Endothelial cell of umbilical vein (primary cell): ENCODE results near the gene FAM114A1. TPM values are rescaled to one million over a fixed set of nuclear protein-coding genes. Genes with fewer than 3 reads are reported as not detected.

Experiments
- BruUV-seq: library from RNA; stranded (reverse); fragments of 400-500 nt; replicated peaks from 2 replicates; lab custom pipeline; 2021; lab: Mats Ljungman, UMichigan
- CTCF ChIA-PET: fragments of 300-600, 350-600 bp; sonication (Branson Sonifier 250); formaldehyde crosslinking; loops from one replicate; lab custom pipeline; 2021; ENCODE audit warnings: antibody characterized with exemption, inconsistent platforms; lab: Charles Lee
- POLR2A ChIA-PET: fragments of 300-600, 350-600 bp; sonication (Branson Sonifier 250); formaldehyde crosslinking; loops from one replicate; lab custom pipeline; 2021; ENCODE audit warnings: antibody characterized with exemption, inconsistent platforms; lab: Charles Lee
- DNase-seq: peaks from one replicate; pipeline ENCODE4 v3.0.0-alpha.2; 2011; ENCODE audit warnings: low read depth, low spot score
- FAIRE-seq: peaks from 2 replicates; lab custom pipeline; 2011; peaks lifted over from hg19 to GRCh38; lab: Jason Lieb, UNC
- H2AFZ ChIP-seq: 2 replicates; pipeline ENCODE4 v1.6.0; 2012; ENCODE audit warnings: low read depth, low read length, control low read depth, inconsistent platforms
- H3K27ac ChIP-seq: 2 replicates; pipeline ENCODE4 v1.5.1; 2011; ENCODE audit warnings: low read depth, mild to moderate bottlenecking, control low read depth, low read length, moderate library complexity; ENCODE audit not compliant: insufficient read depth
- H3K27me3 ChIP-seq, 2 experiments: 2 replicates each; pipeline versions ENCODE4 v1.6.0 to v1.6.1; 2011; ENCODE audit warnings: low read length in 2 of 2, mixed read lengths in 1 of 2; ENCODE audit not compliant: control insufficient read depth in 2 of 2, insufficient read depth in 2 of 2
- H3K36me3 ChIP-seq, 2 experiments: 2 replicates in 1 of 2; 3 replicates in 1 of 2; pipeline ENCODE4 v1.5.1; 2011; ENCODE audit warnings: low read length in 2 of 2, mild to moderate bottlenecking in 1 of 2, moderate library complexity in 1 of 2; ENCODE audit not compliant: control insufficient read depth in 2 of 2, insufficient read depth in 2 of 2; ENCODE audit errors: extremely low read depth in 1 of 2
- H3K4me1 ChIP-seq: 3 replicates; pipeline ENCODE4 v1.5.1; 2011; ENCODE audit warnings: mild to moderate bottlenecking, low read length; ENCODE audit not compliant: control insufficient read depth, insufficient read depth; ENCODE audit errors: extremely low read depth
- H3K4me2 ChIP-seq: 2 replicates; pipeline ENCODE4 v1.6.1; 2011; ENCODE audit warnings: low read length, control low read depth, mixed read lengths; ENCODE audit not compliant: insufficient read depth
- H3K4me3 ChIP-seq, 3 experiments: fragments of 200-600 bp in 1 of 3; sonication (generic), shearing (Covaris generic) in 1 of 3; replicated peaks in 1 of 3; 2 replicates each; pipeline ENCODE4 v1.5.1; 2011 to 2016; ENCODE audit warnings: control low read depth in 3 of 3, low read length in 3 of 3, mild to moderate bottlenecking in 2 of 3, inconsistent platforms in 1 of 3, low read depth in 1 of 3, moderate library complexity in 1 of 3; ENCODE audit not compliant: insufficient read depth in 1 of 3
- H3K79me2 ChIP-seq: 2 replicates; pipeline ENCODE4 v1.6.0; 2012; ENCODE audit warnings: low read length, inconsistent platforms; ENCODE audit not compliant: control insufficient read depth, insufficient read depth
- H3K9ac ChIP-seq: replicated peaks from 2 replicates; pipeline ENCODE3; 2011; ENCODE audit warnings: low read length, control low read depth; ENCODE audit not compliant: insufficient read depth; ENCODE audit errors: extremely low read depth
- H3K9me1 ChIP-seq: replicated peaks from 3 replicates; pipeline ENCODE4 v1.6.0; 2011; ENCODE audit warnings: mild to moderate bottlenecking, low read length; ENCODE audit not compliant: control insufficient read depth, insufficient read depth; ENCODE audit errors: extremely low read depth
- H3K9me3 ChIP-seq: replicated peaks from 2 replicates; pipeline ENCODE4 v1.5.1; 2012; ENCODE audit warnings: low read length, inconsistent platforms; ENCODE audit not compliant: control insufficient read depth, insufficient read depth
- H4K20me1 ChIP-seq: replicated peaks from 2 replicates; pipeline ENCODE3; 2011; ENCODE audit warnings: mild to moderate bottlenecking, low read length; ENCODE audit not compliant: control insufficient read depth, insufficient read depth; ENCODE audit errors: extremely low read depth
- CTCF ChIP-seq, 2 donors: IDR thresholded peaks; 1 replicate in 1 of 2; 2 replicates in 1 of 2; pipeline ENCODE4 v1.5.1; 2011; ENCODE audit warnings: low read length in 2 of 2, mild to moderate bottlenecking in 2 of 2, moderate library complexity in 2 of 2, control low read depth in 1 of 2, inconsistent platforms in 1 of 2, low read depth in 1 of 2; ENCODE audit not compliant: insufficient read depth in 1 of 2; ENCODE audit errors: extremely low read depth in 1 of 2
- EZH2 ChIP-seq: IDR thresholded peaks from 2 replicates; pipeline ENCODE4 v1.6.1; 2012; ENCODE audit warnings: borderline replicate concordance, low read depth, mild to moderate bottlenecking, moderate library complexity, low read length, inconsistent platforms; ENCODE audit not compliant: severe bottlenecking
- FOS ChIP-seq: IDR thresholded peaks from 2 replicates; pipeline ENCODE4 v1.6.1; 2011; ENCODE audit warnings: mild to moderate bottlenecking, low read length, moderate library complexity, borderline replicate concordance; ENCODE audit not compliant: insufficient read depth
- GATA2 ChIP-seq: IDR thresholded peaks from 2 replicates; pipeline ENCODE4 v1.7.0; 2011; ENCODE audit warnings: low read depth, mild to moderate bottlenecking, moderate library complexity, mixed read lengths, low read length; ENCODE audit not compliant: insufficient read length, insufficient read depth
- JUN ChIP-seq: IDR thresholded peaks from 2 replicates; pipeline ENCODE4 v1.6.1; 2011; ENCODE audit warnings: borderline replicate concordance, low read depth; ENCODE audit not compliant: insufficient read length, insufficient read depth
- MAX ChIP-seq: IDR thresholded peaks from 2 replicates; pipeline ENCODE4 v1.6.1; 2011; ENCODE audit not compliant: insufficient read depth, insufficient read length
- MYC ChIP-seq: IDR thresholded peaks from one replicate; pipeline ENCODE4 v1.6.1; 2011; ENCODE audit warnings: mild to moderate bottlenecking, low read depth, low read length
- POLR2A ChIP-seq: IDR thresholded peaks from 2 replicates; pipeline ENCODE4 v1.6.1; 2012; ENCODE audit warnings: low read depth, mild to moderate bottlenecking, control low read depth, low read length
- POLR2AphosphoS5 ChIP-seq: IDR thresholded peaks from 2 replicates; pipeline ENCODE4 v1.6.1; 2012; ENCODE audit warnings: low read depth, mild to moderate bottlenecking, control low read depth, low read length, moderate library complexity; ENCODE audit not compliant: insufficient read depth
- dilution Hi-C: fragments of 300-500 bp; cut with MboI; formaldehyde crosslinking; loops from one replicate; pipeline ENCODE4 v1.15.0; 2019; ENCODE audit warnings: low sequenced_read_pairs; ENCODE audit not compliant: extremely low pct_ligation_motif_present
- intact Hi-C: fragments of 100-400 bp; cut with micrococcal nuclease; formaldehyde crosslinking; loops from one replicate; pipeline ENCODE4 v1.10.0; 2022
- polyA plus RNA-seq, 4 experiments: library from polyadenylated mRNA; depleted of rRNA in 3 of 4; stranded (reverse) in 3 of 4; unstranded in 1 of 4; fragments of >200 nt; gene quantifications; 2 replicates each; pipeline versions ENCODE4 v1.2.1 to v1.2.3, GENCODE V29; 2011 to 2012; ENCODE audit warnings: missing spikeins in 1 of 4
- total RNA-seq: library from RNA; stranded (reverse); gene quantifications from 2 replicates; pipeline ENCODE4 v1.2.3, GENCODE V29; 2021

Gene FAM114A1
- total and polyA plus RNA-seq, 2 donors (not counting 3 experiments of a cell fraction or from before 2014, with no cell fraction given), result 99.2 to 118 TPM

GRCh38 chr4:38904682-38905081, 37.1 kb downstream of the FAM114A1 start:
- H3K4me1 ChIP-seq, result no peaks in the 10 kb centered on the region
- ChIA-PET CTCF (interaction anchor here (0.9 to 2.0 kb wide), 2 partner anchors 141 to 230 kb away, joined by 4 to 10 read pairs; no protein-coding TSS in a partner anchor), POLR2A (no interaction called here)
- peaks cover 15 to 16% of the 10 kb centered on the region in 2 experiments for H3K36me3 ChIP-seq
- H3K79me2 ChIP-seq, result no peaks in the 10 kb centered on the region
- H3K27ac ChIP-seq, result no peak overlapping the region
- dilution Hi-C loops, result no loop called here
- H3K4me3 ChIP-seq, result no peak overlapping the region
- no peaks in the 10 kb centered on the region for H3K27me3 ChIP-seq
- TF ChIP-seq EZH2 (no peak), MYC (no peak), FOS (no peak), JUN (no peak), GATA2 (no peak), POLR2AphosphoS5 (no peak)
- intact Hi-C loops, result no loop called here
- FAIRE-seq (no peak), DNase-seq (no peak)
- no peaks in the 10 kb centered on the region for H3K9me1 ChIP-seq
- no peak overlapping the region for H3K9ac ChIP-seq
- H4K20me1 ChIP-seq, result no peaks in the 10 kb centered on the region
- no peak overlapping the region for H2AFZ ChIP-seq
- no peaks in the 10 kb centered on the region for H3K9me3 ChIP-seq
- H3K4me2 ChIP-seq, result no peak overlapping the region
- BruUV-seq, result no TSS peak

GRCh38 chr4:38905652-38906385, 38.2 kb downstream of the FAM114A1 start:
- Histone ChIP-seq H3K9ac (no peak overlapping the region), H2AFZ (no peak overlapping the region), H3K4me1 (no peaks in the 10 kb centered on the region), H3K4me3 (no peak overlapping the region), H3K36me3 (peaks cover 16 to 24% of the 10 kb centered on the region in 2 experiments), H3K4me2 (no peak overlapping the region), H3K9me1 (no peaks in the 10 kb centered on the region), H3K9me3 (no peaks in the 10 kb centered on the region), H3K27ac (no peak overlapping the region), H4K20me1 (no peaks in the 10 kb centered on the region), H3K27me3 (no peaks in the 10 kb centered on the region), H3K79me2 (no peaks in the 10 kb centered on the region)
- FAIRE-seq, result no peak
- intact Hi-C loops (no loop called here), dilution Hi-C loops (no loop called here)
- TF ChIP-seq CTCF (IDR thresholded peaks at IDR 0.05; ENCODE audit: extremely low read depth in 1 of 2, insufficient read depth in 1 of 2, low read depth in 1 of 2, low read length in 2 of 2) (no peak), POLR2AphosphoS5 (no peak), POLR2A (no peak), MAX (no peak), EZH2 (no peak), JUN (no peak), GATA2 (no peak), FOS (no peak), MYC (no peak)
- DNase-seq, result no peak
- POLR2A ChIA-PET, result no interaction called here
- CTCF ChIA-PET, result interaction anchor here (1.0 kb wide), 1 partner anchor 32 kb away, joined by 3 read pairs; no protein-coding TSS in a partner anchor
- no TSS peak for BruUV-seq
